Coronary artery (tissue), 2 donors: ENCODE measurements around the gene MED26.

Experiments
- DNase-seq: peaks from one replicate; pipeline ENCODE4 v3.0.0-alpha.2; 2017; ENCODE audit warnings: low spot score
- H3K27ac ChIP-seq, 2 donors: fragments of 200-600 bp; sonication (generic); one replicate each; pipeline ENCODE4 v1.5.1; 2016 to 2019
- H3K4me3 ChIP-seq: fragments of 200-600 bp; sonication (generic); 2 replicates; pipeline ENCODE4 v1.5.1; 2016; ENCODE audit warnings: mild to moderate bottlenecking, moderate library complexity
- CTCF ChIP-seq: fragments of 200-600 bp; sonication (generic); IDR thresholded peaks from one replicate; pipeline ENCODE4 v1.5.1; 2019; ENCODE audit warnings: antibody characterized with exemption

MED26 gene

GRCh38 chr19:16615808-16616207, 12.2 kb downstream of the MED26 start:
- TF ChIP-seq CTCF: no peak
- H3K27ac ChIP-seq: no peak overlapping the region
- no peak for DNase-seq
- H3K4me3 ChIP-seq: no peak overlapping the region

- Histone ChIP-seq H3K4me3 (no peak overlapping the region), H3K27ac (no peak overlapping the region)
- TF ChIP-seq CTCF: no peak
- DNase-seq: no peak
Observed at GRCh38 chr19:16614941-16615340, 13.1 kb downstream of the MED26 start.

GRCh38 chr19:16613841-16614240, 14.2 kb downstream of the MED26 start:
- H3K27ac ChIP-seq: no peak overlapping the region
- no peak for TF ChIP-seq CTCF
- no peak for DNase-seq
- H3K4me3 ChIP-seq: no peak overlapping the region

- TF ChIP-seq CTCF: no peak
- peak overlapping the region in 1 of 2 donors; percentile 12 for H3K27ac ChIP-seq
- DNase-seq: no peak
- no peak overlapping the region for H3K4me3 ChIP-seq
Observed at GRCh38 chr19:16612636-16613035, 15.4 kb downstream of the MED26 start.

GRCh38 chr19:16611121-16611520, 16.9 kb downstream of the MED26 start:
- Histone ChIP-seq H3K27ac (no peak overlapping the region), H3K4me3 (no peak overlapping the region)
- TF ChIP-seq CTCF: no peak
- no peak for DNase-seq

- TF ChIP-seq CTCF: no peak
- DNase-seq: no peak
- Histone ChIP-seq H3K4me3 (no peak overlapping the region), H3K27ac (no peak overlapping the region)
Observed at GRCh38 chr19:16609511-16610200, 18.3 kb downstream of the MED26 start.

GRCh38 chr19:16608290-16608739, 19.7 kb downstream of the MED26 start:
- Histone ChIP-seq H3K4me3 (no peak overlapping the region), H3K27ac (peak overlapping the region; percentile 72 to 79)
- no peak for TF ChIP-seq CTCF
- DNase-seq: no peak
